HG03571 (cell line): ENCODE data around the gene CASP12.

Experiments
- ATAC-seq: cut with Tn5 transposase; IDR thresholded peaks from one replicate; pipeline ENCODE4 v1.9.1; 2021; ENCODE audit not compliant: unreplicated experiment

CASP12 gene

GRCh38 chr11:104841185-104841584, 57.1 kb downstream of the CASP12 start:
- ATAC-seq, result no peak

DNA sequence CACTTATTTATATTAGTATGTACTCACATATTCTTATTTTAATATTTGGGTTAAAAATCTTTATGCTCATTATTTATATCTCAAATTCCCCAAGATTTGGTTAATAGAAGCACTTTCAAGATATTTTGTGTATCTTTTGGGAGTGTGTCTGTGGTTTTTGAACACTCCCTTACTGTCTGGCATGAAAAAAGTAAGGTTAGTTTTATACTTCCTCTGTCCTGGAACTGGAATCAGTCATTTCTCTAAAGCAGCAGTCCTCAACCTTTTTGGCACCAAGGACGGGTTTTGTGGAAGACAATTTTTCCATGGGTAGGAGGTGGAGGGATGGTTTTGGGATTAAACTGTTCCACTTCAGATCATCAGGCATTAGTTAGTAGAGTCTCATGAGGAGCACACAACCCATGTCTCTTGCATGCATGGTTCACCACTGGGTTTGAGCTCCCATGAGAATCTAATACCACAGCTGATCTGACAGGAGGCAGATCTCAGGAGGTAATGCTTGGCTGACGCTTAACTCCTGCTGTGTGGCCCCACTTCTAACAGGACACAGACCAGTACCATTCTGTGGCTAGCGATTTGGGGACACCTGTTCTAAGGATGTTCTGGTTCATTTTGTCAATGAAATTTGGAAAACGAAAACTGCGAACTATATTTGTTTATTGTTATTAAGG, 60.2 kb downstream of the CASP12 start:
- ATAC-seq, result no peak

- ATAC-seq, result no peak
Measured at GRCh38 chr11:104836691-104837090, 61.6 kb downstream of the CASP12 start.
